Breast epithelium (tissue), 4 donors: ENCODE measurements around the gene ARTN. TPM values are rescaled to one million over a fixed set of nuclear protein-coding genes. Genes with fewer than 3 reads are reported as not detected.
A peak's percentile ranks its signal among the peaks of the same experiment; 100 is the strongest.

Experiments
- DNase-seq, 2 donors: peaks; one replicate each; pipeline ENCODE4 v3.0.0-alpha.2; 2019; ENCODE audit warnings: low spot score in 2 of 2
- H3K27ac ChIP-seq, 2 donors: fragments of 200-600 bp; sonication (generic) in 1 of 2; one replicate each; pipeline ENCODE4 v1.5.1; 2016 to 2019; ENCODE audit warnings: mild to moderate bottlenecking in 1 of 2
- H3K27me3 ChIP-seq, 2 donors: fragments of 200-600 bp; sonication (generic) in 1 of 2; one replicate each; pipeline versions ENCODE4 v1.5.1 to v1.6.0; 2017 to 2019; ENCODE audit warnings: control low read depth in 1 of 2, mild to moderate bottlenecking in 1 of 2
- H3K36me3 ChIP-seq: fragments of 200-600 bp; one replicate; pipeline ENCODE4 v1.5.1; 2019
- H3K4me1 ChIP-seq, 2 donors: fragments of 200-600 bp; sonication (generic); one replicate each; pipeline ENCODE4 v1.5.1; 2016 to 2019; ENCODE audit warnings: control low read depth in 1 of 2
- H3K4me3 ChIP-seq, 3 donors: fragments of 200-600 bp; sonication (generic); 1 replicate in 2 of 3; 2 replicates in 1 of 3; pipeline ENCODE4 v1.5.1; 2016 to 2019; ENCODE audit warnings: mild to moderate bottlenecking in 3 of 3, moderate library complexity in 2 of 3
- H3K9me3 ChIP-seq, 2 donors: fragments of 200-600 bp; sonication (generic) in 1 of 2; one replicate each; pipeline ENCODE4 v1.5.1; 2016 to 2019; ENCODE audit warnings: control low read depth in 1 of 2
- POLR2A ChIP-seq: fragments of 450-650 bp; IDR thresholded peaks from one replicate; pipeline ENCODE4 v1.6.1; 2016; ENCODE audit warnings: antibody characterized with exemption, mild to moderate bottlenecking, moderate library complexity
- POLR2AphosphoS5 ChIP-seq, 3 donors: sonication (generic); formaldehyde crosslinking; IDR thresholded peaks; one replicate each; pipeline ENCODE4 v1.6.1; 2017; ENCODE audit warnings: antibody characterized with exemption in 3 of 3
- intact Hi-C: fragments of 100-400 bp; cut with DNase I; formaldehyde crosslinking; loops from one replicate; pipeline ENCODE4 v1.15.1; 2023; ENCODE audit warnings: low total_unique reads
- total RNA-seq, 3 donors: library from RNA; depleted of rRNA; stranded (reverse); fragments of >200 nt; gene quantifications; one replicate each; pipeline ENCODE4 v1.1.0, GENCODE V29; 2016
- TF ChIP-seq, protein P1 (sequence below), 3 donors: fragments of 450-650 bp; IDR thresholded peaks; one replicate each; pipeline ENCODE4 v1.5.1; 2016 to 2017; ENCODE audit warnings: antibody characterized with exemption in 3 of 3, mild to moderate bottlenecking in 3 of 3, moderate library complexity in 3 of 3

ARTN gene
- total RNA-seq, 3 donors from 2014 or later: 1.8 to 2.3 TPM; not detected in 1

DNA sequence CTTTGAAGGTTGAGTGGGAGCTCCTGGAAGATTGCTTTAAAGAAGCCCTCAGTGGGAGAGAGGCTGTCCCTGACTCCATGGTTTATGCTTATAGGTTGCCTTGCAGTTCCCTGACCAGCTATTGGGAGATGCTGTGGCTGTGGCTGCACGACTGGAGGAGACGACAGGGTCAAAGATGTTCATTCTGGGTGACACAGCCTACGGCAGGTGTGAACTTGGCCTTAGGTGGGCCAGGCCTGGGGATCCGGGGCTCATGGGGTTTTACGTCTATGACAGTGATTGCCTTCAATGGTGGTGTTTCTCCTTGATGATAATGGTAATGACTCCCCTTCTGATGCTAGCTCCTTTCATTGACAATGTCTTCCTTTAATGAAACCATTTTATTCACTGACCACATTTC, 36.9 kb downstream of the ARTN start:
- peak overlapping the region; percentile 71 to 81 (median 77) for H3K4me3 ChIP-seq
- intact Hi-C loops: loop anchor here (10.0 kb wide), 1 partner anchor 436 kb away; the partner anchor contains the start of gene PTPRF
- no peaks in the 10 kb centered on the region for H3K9me3 ChIP-seq
- no peak overlapping the region for H3K27ac ChIP-seq
- TF ChIP-seq POLR2A (no peak), POLR2AphosphoS5 (IDR thresholded peaks at IDR 0.05) (no peak)
- TF ChIP-seq, protein P1, sequence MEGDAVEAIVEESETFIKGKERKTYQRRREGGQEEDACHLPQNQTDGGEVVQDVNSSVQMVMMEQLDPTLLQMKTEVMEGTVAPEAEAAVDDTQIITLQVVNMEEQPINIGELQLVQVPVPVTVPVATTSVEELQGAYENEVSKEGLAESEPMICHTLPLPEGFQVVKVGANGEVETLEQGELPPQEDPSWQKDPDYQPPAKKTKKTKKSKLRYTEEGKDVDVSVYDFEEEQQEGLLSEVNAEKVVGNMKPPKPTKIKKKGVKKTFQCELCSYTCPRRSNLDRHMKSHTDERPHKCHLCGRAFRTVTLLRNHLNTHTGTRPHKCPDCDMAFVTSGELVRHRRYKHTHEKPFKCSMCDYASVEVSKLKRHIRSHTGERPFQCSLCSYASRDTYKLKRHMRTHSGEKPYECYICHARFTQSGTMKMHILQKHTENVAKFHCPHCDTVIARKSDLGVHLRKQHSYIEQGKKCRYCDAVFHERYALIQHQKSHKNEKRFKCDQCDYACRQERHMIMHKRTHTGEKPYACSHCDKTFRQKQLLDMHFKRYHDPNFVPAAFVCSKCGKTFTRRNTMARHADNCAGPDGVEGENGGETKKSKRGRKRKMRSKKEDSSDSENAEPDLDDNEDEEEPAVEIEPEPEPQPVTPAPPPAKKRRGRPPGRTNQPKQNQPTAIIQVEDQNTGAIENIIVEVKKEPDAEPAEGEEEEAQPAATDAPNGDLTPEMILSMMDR (IDR thresholded peaks at IDR 0.05): no peak
- H3K27me3 ChIP-seq: no peaks in the 10 kb centered on the region
- H3K4me1 ChIP-seq: peaks cover 0 to 8% of the 10 kb centered on the region in 2 donors
- H3K36me3 ChIP-seq: no peaks in the 10 kb centered on the region
- no peak for DNase-seq

DNA sequence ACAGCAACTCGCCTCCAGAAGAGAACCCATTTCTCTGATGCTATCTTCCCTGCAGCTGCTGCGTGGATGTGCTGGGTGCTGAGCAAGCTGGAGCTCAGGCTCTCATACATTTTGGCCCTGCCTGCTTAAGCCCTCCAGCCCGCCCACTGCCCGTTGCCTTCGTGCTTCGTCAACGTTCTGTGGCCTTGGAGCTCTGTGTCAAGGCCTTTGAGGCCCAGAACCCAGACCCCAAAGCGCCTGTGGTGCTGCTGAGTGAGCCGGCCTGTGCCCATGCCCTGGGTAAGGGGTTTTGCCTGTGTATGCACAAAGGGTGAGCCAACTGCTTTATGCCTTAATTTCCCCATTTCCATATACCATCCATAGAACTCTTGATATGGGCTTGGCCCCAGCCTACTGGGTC, 37.3 kb downstream of the ARTN start:
- Histone ChIP-seq H3K4me3 (peak overlapping the region in 2 of 3 donors; percentile 71 to 81), H3K27me3 (no peaks in the 10 kb centered on the region)
- intact Hi-C loops: loop anchor here (10.0 kb wide), 1 partner anchor 436 kb away; the partner anchor contains the start of gene PTPRF

DNA sequence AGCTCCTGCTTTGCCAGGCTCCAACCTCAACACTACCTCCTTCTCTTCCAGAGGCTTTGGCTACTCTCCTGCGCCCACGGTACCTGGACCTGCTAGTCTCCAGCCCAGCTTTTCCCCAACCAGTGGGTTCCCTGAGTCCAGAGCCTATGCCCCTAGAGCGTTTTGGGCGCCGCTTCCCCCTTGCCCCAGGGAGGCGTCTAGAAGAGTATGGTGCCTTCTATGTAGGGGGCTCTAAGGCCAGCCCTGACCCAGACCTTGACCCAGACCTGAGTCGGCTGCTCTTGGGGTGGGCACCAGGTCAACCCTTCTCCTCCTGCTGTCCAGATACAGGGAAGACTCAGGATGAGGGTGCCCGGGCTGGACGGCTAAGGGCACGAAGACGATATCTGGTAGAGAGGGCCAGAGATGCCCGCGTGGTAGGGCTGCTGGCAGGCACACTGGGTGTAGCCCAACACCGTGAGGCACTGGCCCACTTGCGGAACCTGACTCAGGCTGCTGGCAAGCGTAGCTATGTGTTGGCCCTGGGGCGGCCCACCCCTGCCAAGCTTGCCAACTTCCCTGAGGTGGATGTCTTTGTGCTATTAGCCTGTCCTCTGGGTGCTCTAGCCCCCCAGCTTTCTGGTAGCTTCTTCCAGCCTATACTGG, 37.9 kb downstream of the ARTN start:
- H3K36me3 ChIP-seq: no peaks in the 10 kb centered on the region
- DNase-seq: no peak
- TF ChIP-seq POLR2A (no peak), POLR2AphosphoS5 (IDR thresholded peaks at IDR 0.05) (no peak)
- TF ChIP-seq, protein P1 (IDR thresholded peaks at IDR 0.05): no peak
- H3K27ac ChIP-seq: no peak overlapping the region
- no peaks in the 10 kb centered on the region for H3K27me3 ChIP-seq
- no peaks in the 10 kb centered on the region for H3K9me3 ChIP-seq
- intact Hi-C loops: loop anchor here (10.0 kb wide), 1 partner anchor 437 kb away; the partner anchor contains the start of gene PTPRF
- H3K4me3 ChIP-seq: no peak overlapping the region
- H3K4me1 ChIP-seq: peaks cover 0 to 17% of the 10 kb centered on the region in 2 donors

More for the DNA sequence above, 37.3 kb downstream of the ARTN start:
- no peak overlapping the region for H3K27ac ChIP-seq
- H3K36me3 ChIP-seq: no peaks in the 10 kb centered on the region
- no peaks in the 10 kb centered on the region for H3K9me3 ChIP-seq
- peaks cover 0 to 12% of the 10 kb centered on the region in 2 donors for H3K4me1 ChIP-seq
- TF ChIP-seq POLR2AphosphoS5 (IDR thresholded peaks at IDR 0.05) (no peak), POLR2A (no peak)
- TF ChIP-seq, protein P1 (IDR thresholded peaks at IDR 0.05): no peak
- no peak for DNase-seq

DNA sequence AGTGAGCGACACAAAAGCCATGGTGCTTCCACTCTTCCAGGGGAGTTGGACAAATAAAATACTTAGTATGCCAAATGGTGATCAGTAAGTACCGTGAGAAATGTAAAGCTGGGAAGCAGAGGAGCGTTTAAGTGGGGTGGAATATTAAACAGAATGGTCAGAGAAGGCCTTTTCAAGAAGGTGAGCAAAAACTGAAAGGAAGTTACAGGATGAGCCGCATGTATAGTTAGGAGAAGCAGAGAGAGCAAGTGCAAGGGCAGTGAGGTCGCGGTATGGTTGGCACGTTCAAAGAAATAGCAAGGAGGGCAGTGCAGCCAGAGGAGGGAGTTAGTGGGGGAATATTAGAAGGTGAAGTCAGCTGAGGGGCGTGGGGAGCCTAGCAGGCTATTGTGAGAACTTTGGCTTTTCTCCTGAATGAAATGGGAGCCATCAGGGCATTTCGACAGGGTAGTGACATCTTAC, 40.4 kb downstream of the ARTN start:
- Histone ChIP-seq H3K27ac (peak overlapping the region; percentile 96 to 97), H3K9me3 (no peaks in the 10 kb centered on the region), H3K27me3 (no peaks in the 10 kb centered on the region), H3K4me3 (peak overlapping the region; percentile 92 to 95 (median 95)), H3K36me3 (no peaks in the 10 kb centered on the region), H3K4me1 (peaks cover 0 to 26% of the 10 kb centered on the region in 2 donors)
- intact Hi-C loops: loop anchor here (10.0 kb wide), 1 partner anchor 439 kb away; the partner anchor contains the start of gene PTPRF
- TF ChIP-seq POLR2A: no peak
- no peak for DNase-seq

DNA sequence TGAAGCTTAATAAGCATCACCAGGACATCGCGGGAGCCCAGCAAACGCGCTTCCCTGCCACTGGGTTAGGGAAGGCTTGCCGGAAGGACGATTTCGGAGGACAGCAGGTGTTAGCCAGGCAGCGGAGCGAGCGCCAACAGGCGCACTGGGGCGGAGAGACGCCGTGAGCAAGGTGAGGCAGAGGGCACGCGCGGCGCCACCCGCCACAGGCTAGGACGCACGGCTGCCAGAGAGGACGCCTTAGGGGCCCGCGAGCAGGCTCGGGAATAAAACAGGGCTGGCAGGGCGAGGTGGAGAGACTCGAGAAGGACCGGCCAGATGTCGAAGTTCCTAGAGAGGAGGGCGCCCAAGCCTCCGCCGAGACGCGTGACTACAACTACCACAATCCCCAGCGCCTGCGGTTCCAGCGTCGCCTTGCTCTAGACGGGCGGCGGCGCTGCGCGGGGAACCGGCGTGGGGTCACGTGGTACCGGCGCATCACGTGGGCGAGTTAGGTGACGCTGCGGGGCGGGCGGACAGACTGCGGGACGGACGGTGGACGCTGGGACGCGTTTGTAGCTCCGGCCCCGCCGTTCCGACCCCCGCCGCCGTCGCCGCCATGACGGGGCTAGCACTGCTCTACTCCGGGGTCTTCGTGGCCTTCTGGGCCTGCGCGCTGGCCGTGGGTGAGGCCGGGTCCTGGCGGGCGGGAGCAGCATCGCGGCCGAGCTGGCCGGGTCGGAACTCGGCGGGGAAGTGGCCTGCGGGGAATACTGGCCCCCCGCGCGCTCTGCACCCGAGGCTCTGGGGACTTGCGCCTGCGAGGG, 41.0 kb downstream of the ARTN start, which contains the start of gene ATP6V0B:
Gene ATP6V0B, plus strand, starts transcription at position 518 of the 806 bp plus-strand sequence. Its CDS starts 81 bp downstream, at position 599.
- Histone ChIP-seq H3K4me3 (peak within 1 kb of the TSS; percentile 92 to 95 (median 95)), H3K36me3 (no peaks in the 10 kb centered on the region), H3K27ac (peak within 1 kb of the TSS; percentile 96 to 97), H3K27me3 (no peaks in the 10 kb centered on the region), H3K9me3 (no peaks in the 10 kb centered on the region), H3K4me1 (peaks cover 0 to 26% of the 10 kb centered on the region in 2 donors)
- intact Hi-C loops: loop anchor here (5.0 to 10.0 kb wide), 3 partner anchors 440 to 1637 kb away; partner anchors contain the start of genes FOXJ3 and PTPRF
- peak; percentile 95 to 98 for DNase-seq
- TF ChIP-seq POLR2A (peak; percentile 88), POLR2AphosphoS5 (IDR thresholded peaks at IDR 0.05) (peak; percentile 84 to 97 (median 94))
- TF ChIP-seq, protein P1 (IDR thresholded peaks at IDR 0.05): peak; percentile 8 to 58 (median 54)
